GM19035 (cell line): ENCODE measurements around the gene SELENOT.
A peak's percentile ranks its signal among the peaks of the same experiment; 100 is the strongest.
"Not testable (repeated sequence)": the region's sequence is repeated elsewhere in the genome, so short reads cannot be mapped to it uniquely, and the experiment has no call there.

ENCODE experiments used
- ATAC-seq: cut with Tn5 transposase; IDR thresholded peaks from one replicate; pipeline ENCODE4 v1.9.1; 2021; ENCODE audit not compliant: unreplicated experiment

Gene SELENOT

GRCh38 chr3:150603153-150603979 is at the start of gene SELENOT:
TSS of gene SELENOT (plus strand) at chr3:150603321. CDS start at chr3:150603363, 42 bp downstream.
- peak; percentile 57 for ATAC-seq

- no peak for ATAC-seq
These were observed 47.2 kb upstream of the SELENOT start for GRCh38 chr3:150555859-150556436.

GRCh38 chr3:150556792-150557191 is 46.3 kb upstream of the SELENOT start:
- no peak for ATAC-seq

- no peak for ATAC-seq
These were observed 45.4 kb upstream of the SELENOT start for GRCh38 chr3:150557725-150558124.

GRCh38 chr3:150564243-150564642 is 38.9 kb upstream of the SELENOT start:
- ATAC-seq, result no peak

GRCh38 chr3:150567328-150567727 is 35.8 kb upstream of the SELENOT start:
- ATAC-seq, result no peak

GRCh38 chr3:150577855-150578254 is 25.3 kb upstream of the SELENOT start:
- no peak for ATAC-seq

- no peak for ATAC-seq
These were observed 21.9 kb upstream of the SELENOT start for GRCh38 chr3:150581174-150581573.

GRCh38 chr3:150582620-150583019 is 20.5 kb upstream of the SELENOT start:
- peak; percentile 53 for ATAC-seq

GRCh38 chr3:150583028-150583427 is 20.1 kb upstream of the SELENOT start:
- ATAC-seq, result peak; percentile 63

- ATAC-seq, result no peak
These were observed 14.9 kb upstream of the SELENOT start for GRCh38 chr3:150588027-150588830.

- ATAC-seq, result no peak
These were observed 13.4 kb upstream of the SELENOT start for GRCh38 chr3:150589759-150590158.

GRCh38 chr3:150594150-150594549 is 9.0 kb upstream of the SELENOT start:
- no peak for ATAC-seq

- no peak for ATAC-seq
These were observed 5.5 kb upstream of the SELENOT start for GRCh38 chr3:150597646-150598045.

- no peak for ATAC-seq
These were observed 3.4 kb upstream of the SELENOT start for GRCh38 chr3:150599611-150600297.

GRCh38 chr3:150600647-150601530 is 2.2 kb upstream of the SELENOT start:
- not testable (repeated sequence) for ATAC-seq

- ATAC-seq, result peak; percentile 11
These were observed 532 bp upstream of the SELENOT start for GRCh38 chr3:150602426-150603152.

- ATAC-seq, result no peak
These were observed 829 bp downstream of the SELENOT start for GRCh38 chr3:150603980-150604319.

- no peak for ATAC-seq
These were observed 3.0 kb downstream of the SELENOT start for GRCh38 chr3:150605998-150606641.
